Measurements from ENCODE around the gene C12orf42.
"Not testable (repeated sequence)": the region's sequence is repeated elsewhere in the genome, so short reads cannot be mapped to it uniquely, and the experiment has no call there.

Gene C12orf42

DNA sequence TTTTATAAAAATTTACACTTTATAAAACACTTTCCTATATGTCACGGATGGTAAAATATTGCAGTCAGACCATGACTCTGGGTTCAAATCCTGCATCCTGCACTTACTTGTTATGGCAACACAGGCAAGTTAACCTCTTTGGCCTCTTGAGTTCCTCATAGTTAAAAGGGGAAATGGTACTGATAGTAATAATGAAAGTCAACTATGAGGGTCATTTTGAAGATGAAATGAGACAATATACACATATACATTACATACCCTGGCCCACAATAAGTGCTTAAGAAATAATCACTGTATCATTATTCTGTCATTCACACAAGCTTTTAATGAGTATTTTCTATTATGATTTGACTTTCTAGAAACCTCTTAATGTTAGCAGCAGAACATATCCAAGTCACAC lies 64.4 kb downstream of the C12orf42 start:
- no peak overlapping the region for H3K4me3 ChIP-seq (ENCODE audit: low read length)
- DNase-seq (ENCODE audit: low read depth), result no peak
- TF ChIP-seq, protein P1, sequence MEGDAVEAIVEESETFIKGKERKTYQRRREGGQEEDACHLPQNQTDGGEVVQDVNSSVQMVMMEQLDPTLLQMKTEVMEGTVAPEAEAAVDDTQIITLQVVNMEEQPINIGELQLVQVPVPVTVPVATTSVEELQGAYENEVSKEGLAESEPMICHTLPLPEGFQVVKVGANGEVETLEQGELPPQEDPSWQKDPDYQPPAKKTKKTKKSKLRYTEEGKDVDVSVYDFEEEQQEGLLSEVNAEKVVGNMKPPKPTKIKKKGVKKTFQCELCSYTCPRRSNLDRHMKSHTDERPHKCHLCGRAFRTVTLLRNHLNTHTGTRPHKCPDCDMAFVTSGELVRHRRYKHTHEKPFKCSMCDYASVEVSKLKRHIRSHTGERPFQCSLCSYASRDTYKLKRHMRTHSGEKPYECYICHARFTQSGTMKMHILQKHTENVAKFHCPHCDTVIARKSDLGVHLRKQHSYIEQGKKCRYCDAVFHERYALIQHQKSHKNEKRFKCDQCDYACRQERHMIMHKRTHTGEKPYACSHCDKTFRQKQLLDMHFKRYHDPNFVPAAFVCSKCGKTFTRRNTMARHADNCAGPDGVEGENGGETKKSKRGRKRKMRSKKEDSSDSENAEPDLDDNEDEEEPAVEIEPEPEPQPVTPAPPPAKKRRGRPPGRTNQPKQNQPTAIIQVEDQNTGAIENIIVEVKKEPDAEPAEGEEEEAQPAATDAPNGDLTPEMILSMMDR (conservative IDR thresholded peaks at IDR 0.05; ENCODE audit: low read depth, low read length), result no peak

DNA sequence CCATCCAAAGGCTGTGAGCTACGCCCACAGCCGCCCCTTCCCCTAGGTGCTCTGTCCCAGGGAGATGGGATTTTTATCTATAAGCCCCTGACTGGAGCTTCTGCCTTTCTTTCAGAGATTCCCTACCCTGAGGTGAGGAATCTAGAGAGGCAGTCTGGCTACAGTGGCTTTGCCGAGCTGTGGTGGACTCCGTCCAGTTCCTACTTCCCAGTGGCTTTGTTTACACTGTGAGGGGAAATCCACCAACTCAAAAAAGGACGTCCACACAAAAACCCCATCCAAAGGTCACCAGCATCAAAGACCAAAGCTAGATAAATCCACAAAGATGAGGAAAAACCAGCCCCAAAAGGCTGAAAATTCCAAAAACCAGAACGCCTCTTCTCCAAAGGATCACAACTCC lies 70.1 kb downstream of the C12orf42 start:
- not testable (repeated sequence) for H3K4me3 ChIP-seq (ENCODE audit: low read length); DNase-seq (ENCODE audit: low read depth)

DNA sequence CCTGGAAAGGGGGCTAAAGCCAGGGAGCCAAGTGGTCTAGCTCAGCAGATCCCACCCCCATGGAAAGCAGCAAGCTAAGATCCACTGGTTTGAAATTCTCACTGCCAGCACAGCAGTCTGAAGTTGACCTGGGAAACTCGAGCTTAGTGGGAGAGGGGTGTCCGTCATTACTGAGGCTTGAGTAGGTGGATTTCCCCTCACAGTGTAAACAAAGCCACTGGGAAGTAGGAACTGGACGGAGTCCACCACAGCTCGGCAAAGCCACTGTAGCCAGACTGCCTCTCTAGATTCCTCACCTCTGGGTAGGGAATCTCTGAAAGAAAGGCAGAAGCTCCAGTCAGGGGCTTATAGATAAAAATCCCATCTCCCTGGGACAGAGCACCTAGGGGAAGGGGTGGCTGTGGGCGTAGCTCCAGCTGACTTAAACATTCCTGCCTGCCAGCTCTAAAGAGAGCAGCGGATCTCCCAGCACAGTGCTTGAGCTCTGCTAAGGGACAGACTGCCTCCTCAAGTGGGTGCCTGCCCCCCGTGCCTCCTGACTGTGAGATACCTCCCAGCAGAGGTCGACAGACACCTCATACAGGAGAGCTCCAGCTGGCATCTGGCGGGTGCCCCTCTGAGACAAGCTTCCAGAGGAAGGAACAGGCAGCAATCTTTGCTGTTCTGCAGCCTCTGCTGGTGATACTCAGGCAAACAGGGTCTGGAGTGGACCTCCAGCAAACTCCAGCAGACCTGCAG lies 70.8 kb downstream of the C12orf42 start:
- DNase-seq (ENCODE audit: low read depth); H3K4me3 ChIP-seq (ENCODE audit: low read length): not testable (repeated sequence)

DNA sequence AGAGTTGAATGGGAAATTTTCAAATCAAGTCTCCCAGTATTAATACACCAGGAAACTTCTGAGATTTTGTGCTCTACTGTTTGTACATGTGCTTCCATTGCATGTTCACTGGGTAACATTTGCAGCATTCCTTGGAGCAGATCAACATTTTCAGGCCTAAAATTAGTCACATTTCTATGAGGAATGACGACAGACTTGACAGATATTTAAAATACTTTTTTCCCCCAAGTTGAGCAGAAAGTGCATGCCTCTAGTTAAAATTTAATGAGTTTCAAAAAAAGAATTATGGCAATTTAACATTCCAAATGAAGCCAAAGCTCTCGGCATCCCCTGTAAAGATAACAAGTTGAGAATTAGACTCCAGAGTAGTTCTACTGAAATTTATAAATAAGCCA lies 72.3 kb downstream of the C12orf42 start:
- TF ChIP-seq, protein P1 (conservative IDR thresholded peaks at IDR 0.05; ENCODE audit: low read depth, low read length), result no peak
- no peak overlapping the region for H3K4me3 ChIP-seq (ENCODE audit: low read length)
- no peak for DNase-seq (ENCODE audit: low read depth)

- no peak overlapping the region for H3K4me3 ChIP-seq (ENCODE audit: low read length)
- TF ChIP-seq, protein P1 (conservative IDR thresholded peaks at IDR 0.05; ENCODE audit: low read depth, low read length), result no peak
- no peak for DNase-seq (ENCODE audit: low read depth)
These were observed 72.8 kb downstream of the C12orf42 start for GRCh38 chr12:103422746-103423515.

DNA sequence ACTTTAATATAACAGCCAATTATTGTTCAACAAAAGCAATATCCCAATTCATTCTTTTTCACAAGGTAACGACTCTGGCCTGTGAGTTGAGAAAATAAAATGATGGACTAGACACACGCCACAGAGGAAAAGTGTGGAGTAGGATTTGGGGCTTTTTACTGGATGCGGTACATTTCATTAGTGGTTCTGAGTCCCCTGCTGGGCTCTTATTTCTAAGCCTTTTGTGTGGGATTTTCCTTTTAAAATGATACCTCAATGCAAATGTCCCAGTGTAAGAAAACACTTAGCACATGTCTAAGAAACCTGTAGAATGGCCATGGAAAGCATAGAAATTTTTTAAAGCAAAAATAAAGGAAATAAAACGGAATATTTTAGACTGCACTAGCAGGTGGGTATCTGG lies 73.4 kb downstream of the C12orf42 start:
- H3K4me3 ChIP-seq (ENCODE audit: low read length), result no peak overlapping the region
- TF ChIP-seq, protein P1 (conservative IDR thresholded peaks at IDR 0.05; ENCODE audit: low read depth, low read length), result no peak
- DNase-seq (ENCODE audit: low read depth), result no peak

- no peak overlapping the region for H3K4me3 ChIP-seq (ENCODE audit: low read length)
- DNase-seq (ENCODE audit: low read depth), result no peak
- TF ChIP-seq, protein P1 (conservative IDR thresholded peaks at IDR 0.05; ENCODE audit: low read depth, low read length), result no peak
These were observed 74.4 kb downstream of the C12orf42 start for GRCh38 chr12:103421402-103421801.

DNA sequence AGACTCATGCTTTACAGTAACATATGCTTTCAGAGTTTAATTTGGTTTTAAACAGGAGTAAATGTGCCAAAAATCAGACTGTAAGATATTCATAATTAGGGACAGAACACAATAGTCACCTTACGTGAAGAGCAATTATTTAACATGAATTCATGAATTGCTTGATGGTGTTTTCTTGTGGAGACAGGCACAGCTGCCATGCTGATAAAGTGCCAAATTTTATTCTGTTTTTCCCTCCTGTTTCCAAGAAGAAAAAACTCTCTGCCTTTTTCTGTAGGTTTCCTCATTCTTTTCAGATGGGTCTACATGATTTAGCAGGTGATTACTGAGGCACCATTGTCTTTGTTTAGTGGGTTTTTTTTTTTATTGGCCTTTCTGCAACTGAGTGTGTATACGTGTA lies 80.1 kb downstream of the C12orf42 start:
- DNase-seq (ENCODE audit: low read depth), result no peak
- TF ChIP-seq, protein P1 (conservative IDR thresholded peaks at IDR 0.05; ENCODE audit: low read depth, low read length), result no peak
- H3K4me3 ChIP-seq (ENCODE audit: low read length), result no peak overlapping the region

Data from retinal pigment epithelial cell (primary cell).